ENCODE measurements around the gene DCT.
"Not testable (repeated sequence)": the region's sequence is repeated elsewhere in the genome, so short reads cannot be mapped to it uniquely, and the experiment has no call there.

DNA sequence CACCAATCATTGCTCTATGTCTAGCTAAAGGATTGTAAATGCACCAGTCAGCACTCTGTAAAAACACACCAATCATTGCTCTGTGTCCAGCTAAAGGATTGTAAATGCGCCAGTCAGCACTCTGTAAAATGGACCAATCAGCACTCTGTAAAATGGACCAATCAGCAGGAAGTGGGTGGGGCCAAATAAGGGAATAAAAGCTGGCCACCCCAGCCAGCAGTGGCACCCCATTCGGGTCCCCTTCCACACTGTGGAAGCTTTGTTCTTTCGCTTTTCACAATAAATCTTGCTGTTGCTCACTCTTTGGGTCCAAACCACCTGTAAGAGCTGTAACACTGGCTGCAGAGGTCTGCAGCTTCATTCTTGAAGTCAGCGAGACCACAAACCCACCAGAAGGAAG, 19.3 kb upstream of the DCT start:
- TF ChIP-seq CTCF, POLR2A (IDR thresholded peaks at IDR 0.05): not testable (repeated sequence)

Measured in lower leg skin (tissue), 3 donors.